ENCODE measurements around the gene CABP4. TPM values are rescaled to one million over a fixed set of nuclear protein-coding genes. Genes with fewer than 3 reads are reported as not detected.
A peak's percentile ranks its signal among the peaks of the same experiment; 100 is the strongest.

CABP4 gene
- total and polyA plus RNA-seq, 2 donors (not counting 1 experiment from before 2014, with no cell fraction given): 3.2 to 5.2 TPM

DNA sequence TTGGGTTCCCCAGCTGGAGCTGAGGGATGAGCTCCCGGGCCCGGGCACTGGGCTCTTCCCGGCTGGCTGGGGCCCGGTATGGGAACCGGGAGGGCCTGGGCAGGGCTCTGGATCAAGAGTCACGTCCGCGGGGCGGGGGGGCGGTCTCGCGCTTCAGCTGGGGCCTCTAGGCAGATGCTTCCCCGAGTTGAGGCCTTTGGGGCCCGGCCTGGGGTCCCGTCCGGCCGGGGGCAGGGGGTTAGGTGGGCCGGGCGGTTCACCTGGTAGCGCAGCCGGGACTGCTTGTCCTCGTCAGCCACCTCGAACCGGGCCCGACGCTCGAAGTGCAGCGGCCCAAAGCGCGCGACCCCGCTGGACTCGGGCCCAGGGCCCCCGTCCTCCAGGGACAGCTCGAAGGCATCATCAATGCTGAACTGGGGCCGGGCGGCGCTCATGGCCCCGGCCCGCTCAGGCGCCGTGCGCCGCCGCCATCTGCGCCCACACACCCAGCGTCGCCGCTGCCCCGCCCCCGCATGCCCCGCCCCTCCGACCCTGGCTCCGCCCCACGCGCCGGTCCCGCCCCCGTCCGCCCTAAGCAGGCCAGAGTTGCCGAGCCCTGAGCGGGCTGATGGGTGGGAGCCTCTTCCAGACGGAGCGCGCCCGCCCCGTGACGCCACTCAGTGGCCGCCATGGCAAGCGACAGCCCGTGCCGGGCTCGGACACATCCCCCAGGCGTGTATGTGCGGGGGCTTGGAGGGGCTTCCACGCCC is 13.8 kb downstream of the CABP4 start, which contains the start of gene TMEM134:
Gene TMEM134, minus strand, starts transcription at position 493 of the 749 bp plus-strand sequence. Its CDS starts 59 bp downstream, at position 434.
- H3K9me3 ChIP-seq (ENCODE audit: control extremely low read depth in 1 of 3, control insufficient read depth in 2 of 3, insufficient read depth in 1 of 3, low read length in 2 of 3): peaks cover 0 to 5% (median 0%) of the 10 kb centered on the region in 3 donors
- intact Hi-C loops (cut with micrococcal nuclease): loop anchor here (1.0 kb wide), 8 partner anchors 14 to 115 kb away; partner anchors contain the start of genes AIP, PPP1CA, PTPRCAP and RAD9A
- ATAC-seq (ENCODE audit: low read depth) (peak; percentile 75), DNase-seq (peak; percentile 92)
- peaks cover 44% of the 10 kb centered on the region for H3K79me2 ChIP-seq (ENCODE audit: control insufficient read depth, insufficient read depth, low read length)
- under 1% methylated on average over 76 of the region's 76 CpGs for WGBS (ENCODE audit: insufficient coverage)
- Mint-ChIP-seq H3K4me1 (peaks cover 50% of the 10 kb centered on the region), H3K27ac (peak within 1 kb of the TSS; percentile 95), H3K9me3 (ENCODE audit: insufficient read depth) (no peaks in the 10 kb centered on the region), H3K27me3 (no peaks in the 10 kb centered on the region), H3K4me3 (peak within 1 kb of the TSS; percentile 95)
- H3K36me3 ChIP-seq (replicated peaks in 1 of 2; ENCODE audit: control extremely low read depth in 1 of 2, control insufficient read depth in 1 of 2, extremely low read depth in 1 of 2, insufficient read depth in 2 of 2, low read length in 1 of 2): peaks cover 2 to 9% of the 10 kb centered on the region in 2 experiments
- H3K9ac ChIP-seq (ENCODE audit: low read length): peak within 1 kb of the TSS; percentile 91
- peak within 1 kb of the TSS; percentile 78 for H2AFZ ChIP-seq (ENCODE audit: insufficient read depth, low read depth, low read length, poor library complexity, severe bottlenecking)
- H3K4me2 ChIP-seq (replicated peaks; ENCODE audit: low read depth, low read length, poor library complexity, severe bottlenecking): peak within 1 kb of the TSS; percentile 98
- H3K4me1 ChIP-seq (ENCODE audit: control insufficient read depth in 2 of 2, insufficient read depth in 2 of 2, low read length in 2 of 2): peaks cover 33 to 57% of the 10 kb centered on the region in 2 donors
- peaks cover 10% of the 10 kb centered on the region for H4K20me1 ChIP-seq (ENCODE audit: control insufficient read depth, insufficient read depth, low read length, poor library complexity, severe bottlenecking)
- no peak for TF ChIP-seq EZH2 (IDR thresholded peaks at IDR 0.05; ENCODE audit: borderline replicate concordance, insufficient read depth, low read depth, low read length, poor library complexity, severe bottlenecking)
- TF ChIP-seq, protein P1, sequence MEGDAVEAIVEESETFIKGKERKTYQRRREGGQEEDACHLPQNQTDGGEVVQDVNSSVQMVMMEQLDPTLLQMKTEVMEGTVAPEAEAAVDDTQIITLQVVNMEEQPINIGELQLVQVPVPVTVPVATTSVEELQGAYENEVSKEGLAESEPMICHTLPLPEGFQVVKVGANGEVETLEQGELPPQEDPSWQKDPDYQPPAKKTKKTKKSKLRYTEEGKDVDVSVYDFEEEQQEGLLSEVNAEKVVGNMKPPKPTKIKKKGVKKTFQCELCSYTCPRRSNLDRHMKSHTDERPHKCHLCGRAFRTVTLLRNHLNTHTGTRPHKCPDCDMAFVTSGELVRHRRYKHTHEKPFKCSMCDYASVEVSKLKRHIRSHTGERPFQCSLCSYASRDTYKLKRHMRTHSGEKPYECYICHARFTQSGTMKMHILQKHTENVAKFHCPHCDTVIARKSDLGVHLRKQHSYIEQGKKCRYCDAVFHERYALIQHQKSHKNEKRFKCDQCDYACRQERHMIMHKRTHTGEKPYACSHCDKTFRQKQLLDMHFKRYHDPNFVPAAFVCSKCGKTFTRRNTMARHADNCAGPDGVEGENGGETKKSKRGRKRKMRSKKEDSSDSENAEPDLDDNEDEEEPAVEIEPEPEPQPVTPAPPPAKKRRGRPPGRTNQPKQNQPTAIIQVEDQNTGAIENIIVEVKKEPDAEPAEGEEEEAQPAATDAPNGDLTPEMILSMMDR (IDR thresholded peaks at IDR 0.05): peak; percentile 63
- H3K4me3 ChIP-seq (ENCODE audit: control extremely low read depth in 1 of 5, extremely low read depth in 1 of 5, insufficient read depth in 1 of 5, low read depth in 2 of 5, low read length in 4 of 5): peak within 1 kb of the TSS; percentile 61 to 96 (median 91)
- CTCF ChIA-PET: interaction anchor here (0.6 to 6.7 kb wide), 20 partner anchors 10 to 126 kb away, joined by 3 to 64 read pairs (median 5); partner anchors contain the start of genes AIP, CABP4, CORO1B and PITPNM1
- peak within 1 kb of the TSS; percentile 78 to 87 for H3K27ac ChIP-seq (ENCODE audit: low read length in 2 of 2)
- POLR2A ChIA-PET: interaction anchor here (0.8 to 10.4 kb wide), 20 partner anchors 9 to 115 kb away, joined by 3 to 215 read pairs (median 9); partner anchors contain the start of genes AIP, CABP4, CDK2AP2 and CORO1B
- H3K27me3 ChIP-seq (replicated peaks in 1 of 4; ENCODE audit: control extremely low read depth in 1 of 4, control insufficient read depth in 3 of 4, insufficient read depth in 4 of 4, low read length in 3 of 4): no peaks in the 10 kb centered on the region

All from B cell (primary cell).